RWPE2 (cell line): Measurements from ENCODE around the gene HCRTR2.

Experiments used
- ATAC-seq: fragments of 200-7000 bp; cut with Tn5 transposase; 3 replicates; pipeline ENCODE4 v1.9.1; 2021; ENCODE audit warnings: low read depth
- DNase-seq: peaks from one replicate; pipeline ENCODE4 v3.0.0-alpha.2; 2020; ENCODE audit warnings: low spot score
- H3K27ac ChIP-seq: fragments of 450-650 bp; 2 replicates; pipeline ENCODE4 v1.5.1; 2017; ENCODE audit warnings: mild to moderate bottlenecking; ENCODE audit not compliant: poor library complexity, severe bottlenecking
- H3K27me3 ChIP-seq: fragments of 250-450 bp; sonication (Bioruptor Pico); 2 replicates; pipeline ENCODE4 v1.5.1; 2021; ENCODE audit warnings: mild to moderate bottlenecking, moderate library complexity; ENCODE audit not compliant: insufficient read depth, poor library complexity, severe bottlenecking
- H3K36me3 ChIP-seq: fragments of 250-450 bp; sonication (Bioruptor Pico); 2 replicates; pipeline ENCODE4 v1.5.1; 2020; ENCODE audit warnings: low read depth, mild to moderate bottlenecking, moderate library complexity
- H3K4me1 ChIP-seq: fragments of 250-450 bp; sonication (Bioruptor Pico); 2 replicates; pipeline ENCODE4 v1.5.1; 2021; ENCODE audit warnings: mild to moderate bottlenecking, moderate library complexity; ENCODE audit not compliant: insufficient read depth, poor library complexity, severe bottlenecking
- H3K4me3 ChIP-seq: fragments of 250-450 bp; sonication (Bioruptor Pico); 2 replicates; pipeline ENCODE4 v1.5.1; 2021; ENCODE audit warnings: mild to moderate bottlenecking, moderate library complexity; ENCODE audit not compliant: severe bottlenecking
- H3K9me3 ChIP-seq: fragments of 250-450 bp; sonication (Bioruptor Pico); 2 replicates; pipeline ENCODE4 v1.5.1; 2021; ENCODE audit warnings: mild to moderate bottlenecking, moderate library complexity; ENCODE audit not compliant: severe bottlenecking
- CTCF ChIP-seq: fragments of 450-650 bp; IDR thresholded peaks from one replicate; pipeline ENCODE4 v1.5.1; 2017; ENCODE audit warnings: mild to moderate bottlenecking, moderate library complexity; ENCODE audit not compliant: poor library complexity, severe bottlenecking

HCRTR2 gene

DNA sequence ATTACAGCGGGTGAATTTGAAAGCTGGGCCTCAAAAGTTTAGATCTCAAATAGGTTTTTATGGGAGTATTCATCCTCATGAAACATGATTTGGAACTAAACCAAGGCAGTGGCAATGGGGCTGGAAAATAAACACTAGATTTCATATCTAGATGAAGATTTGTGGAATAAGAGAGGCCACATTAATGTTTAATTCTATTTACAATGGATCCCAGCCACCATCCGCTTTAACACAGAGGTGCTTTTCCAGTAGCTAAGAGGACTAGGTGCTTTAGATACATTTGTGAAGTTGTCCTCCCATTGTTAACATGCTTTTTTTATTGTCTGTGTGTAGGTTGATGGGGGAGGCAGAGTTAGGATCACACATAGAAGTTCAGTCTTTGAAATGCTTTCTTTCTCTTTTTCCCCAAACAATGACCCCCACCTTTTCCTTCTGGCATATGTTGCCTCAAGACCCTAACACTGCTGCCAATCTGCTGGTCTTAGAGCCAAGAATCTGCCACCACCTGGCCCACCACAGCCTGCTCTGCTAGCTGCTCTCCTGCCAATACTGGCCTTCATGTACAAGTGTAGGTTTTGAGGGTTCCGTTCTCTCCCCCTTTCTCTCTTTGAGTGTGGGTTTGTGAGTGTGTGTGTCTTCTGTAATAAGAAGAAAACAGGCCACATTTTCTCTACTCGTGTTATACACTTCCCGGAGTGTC, 125.1 kb downstream of the HCRTR2 start:
- no peak for DNase-seq
- Histone ChIP-seq H3K36me3 (no peaks in the 10 kb centered on the region), H3K9me3 (peaks cover 3% of the 10 kb centered on the region), H3K4me1 (no peaks in the 10 kb centered on the region), H3K27me3 (no peaks in the 10 kb centered on the region), H3K4me3 (no peak overlapping the region), H3K27ac (no peak overlapping the region)
- ATAC-seq, result no peak
- no peak for TF ChIP-seq CTCF

DNA sequence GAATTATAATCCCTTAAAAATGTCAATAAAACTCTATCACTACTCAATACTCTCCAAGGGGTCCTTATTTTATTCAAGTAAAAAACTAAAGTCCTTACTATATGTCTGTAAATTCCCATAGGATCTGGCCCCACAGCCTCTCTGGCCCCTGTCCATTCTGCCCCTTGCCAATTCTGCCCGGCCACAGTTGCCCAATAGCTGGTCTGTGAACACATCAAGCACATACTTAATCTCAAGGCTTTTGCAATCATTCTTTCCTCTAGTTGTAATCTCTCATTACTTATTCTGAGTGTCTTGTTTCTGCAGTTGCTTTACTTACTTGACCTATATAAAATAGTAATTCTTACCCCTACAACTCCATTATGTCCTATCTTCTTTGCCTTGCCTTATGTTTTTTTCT, 130.4 kb downstream of the HCRTR2 start:
- no peak overlapping the region for H3K4me3 ChIP-seq
- no peaks in the 10 kb centered on the region for H3K36me3 ChIP-seq
- no peaks in the 10 kb centered on the region for H3K9me3 ChIP-seq
- ATAC-seq, result no peak
- DNase-seq, result no peak
- no peak for TF ChIP-seq CTCF
- H3K27me3 ChIP-seq, result peaks cover 4% of the 10 kb centered on the region
- no peak overlapping the region for H3K27ac ChIP-seq
- H3K4me1 ChIP-seq, result no peaks in the 10 kb centered on the region

- Histone ChIP-seq H3K27me3 (no peaks in the 10 kb centered on the region), H3K27ac (no peak overlapping the region), H3K36me3 (no peaks in the 10 kb centered on the region), H3K4me3 (no peak overlapping the region), H3K9me3 (no peaks in the 10 kb centered on the region), H3K4me1 (no peaks in the 10 kb centered on the region)
- no peak for DNase-seq
- no peak for ATAC-seq
- TF ChIP-seq CTCF, result no peak
Measured at GRCh38 chr6:55319961-55320695, 145.8 kb downstream of the HCRTR2 start.

DNA sequence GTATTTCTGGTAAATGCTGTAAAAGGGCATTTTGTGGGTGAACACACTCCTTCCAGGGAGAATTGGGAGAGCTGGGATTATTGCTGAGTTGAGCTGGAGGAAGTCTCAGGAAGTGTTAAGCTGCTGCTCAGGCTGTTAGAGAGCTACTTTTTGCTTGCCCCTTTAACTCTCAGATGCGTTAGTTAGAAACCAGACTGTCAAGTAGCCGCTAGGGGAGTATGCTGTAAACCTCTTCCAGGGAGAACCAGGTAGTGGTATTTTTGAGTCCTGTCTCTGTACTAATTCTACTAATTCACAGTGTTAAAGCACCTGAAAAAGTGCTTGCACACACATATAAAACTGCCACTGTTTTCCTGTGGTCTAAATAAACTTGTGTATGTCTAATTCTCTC, 146.4 kb downstream of the HCRTR2 start:
- H3K9me3 ChIP-seq, result no peaks in the 10 kb centered on the region
- H3K27ac ChIP-seq, result no peak overlapping the region
- no peaks in the 10 kb centered on the region for H3K36me3 ChIP-seq
- H3K4me1 ChIP-seq, result no peaks in the 10 kb centered on the region
- H3K4me3 ChIP-seq, result no peak overlapping the region
- no peak for DNase-seq
- H3K27me3 ChIP-seq, result no peaks in the 10 kb centered on the region
- ATAC-seq, result no peak
- no peak for TF ChIP-seq CTCF

- Histone ChIP-seq H3K9me3 (no peaks in the 10 kb centered on the region), H3K27me3 (peaks cover 5% of the 10 kb centered on the region), H3K4me1 (no peaks in the 10 kb centered on the region), H3K36me3 (no peaks in the 10 kb centered on the region), H3K27ac (no peak within 1 kb of the TSS), H3K4me3 (no peak within 1 kb of the TSS)
- TF ChIP-seq CTCF, result no peak
- DNase-seq (no peak), ATAC-seq (no peak)
Measured at GRCh38 chr6:55327169-55327568, 152.9 kb downstream of the HCRTR2 start, which contains the start of gene GFRAL. Gene GFRAL (plus strand): TSS chr6:55327469. CDS start chr6:55327555, 86 bp downstream.
